Measurements from ENCODE around the gene HYCC2.
"Not testable (repeated sequence)": the region's sequence is repeated elsewhere in the genome, so short reads cannot be mapped to it uniquely, and the experiment has no call there.

The HYCC2 gene

GRCh38 chr2:201072201-201072530 lies 695 bp upstream of the HYCC2 start:
- DNase-seq (ENCODE audit: low spot score) = no peak

GRCh38 chr2:201070948-201071478 lies 458 bp downstream of the HYCC2 start:
- peak; percentile 16 for DNase-seq (ENCODE audit: low spot score)

- no peak for DNase-seq (ENCODE audit: low spot score)
These were observed 6.6 kb downstream of the HYCC2 start for GRCh38 chr2:201064797-201065329.

DNA sequence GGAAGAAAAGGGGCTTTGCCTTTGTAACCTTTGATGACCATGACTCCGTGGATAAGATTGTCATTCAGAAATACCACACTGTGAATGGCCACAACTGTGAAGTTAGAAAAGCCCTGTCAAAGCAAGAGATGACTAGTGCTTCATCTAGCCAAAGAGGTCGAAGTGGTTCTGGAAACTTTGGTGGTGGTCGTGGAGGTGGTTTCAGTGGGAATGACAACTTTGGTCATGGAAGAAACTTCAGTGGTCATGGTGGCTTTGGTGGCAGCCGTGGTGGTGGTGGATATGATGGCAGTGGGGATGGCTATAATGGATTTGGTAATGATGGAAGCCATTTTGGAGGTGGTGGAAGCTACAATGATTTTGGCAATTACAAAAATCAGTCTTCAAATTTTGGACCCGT lies 8.0 kb downstream of the HYCC2 start:
- DNase-seq (ENCODE audit: low spot score) = not testable (repeated sequence)

GRCh38 chr2:201059961-201060755 lies 11.3 kb downstream of the HYCC2 start:
- no peak for DNase-seq (ENCODE audit: low spot score)

DNA sequence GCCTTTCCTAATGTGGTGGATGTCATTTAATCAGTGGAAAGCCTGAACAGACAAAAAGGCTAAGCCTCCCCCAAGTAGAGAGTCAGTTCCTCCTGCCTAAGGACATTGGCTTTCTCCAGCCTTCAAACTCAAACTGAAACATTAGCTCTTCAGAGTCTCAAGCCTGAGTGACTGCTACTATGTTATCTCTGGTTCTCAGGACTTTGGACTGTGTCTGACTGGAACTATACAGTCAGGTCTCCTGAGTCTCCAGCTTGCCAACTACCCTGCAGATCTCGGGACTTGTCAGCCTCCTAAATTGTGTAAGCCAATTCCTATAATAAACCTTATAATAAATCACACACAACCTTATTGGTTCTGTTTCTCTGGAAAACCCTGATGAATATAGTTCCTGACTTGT lies 12.6 kb downstream of the HYCC2 start:
- DNase-seq (ENCODE audit: low spot score) = no peak

- no peak for DNase-seq (ENCODE audit: low spot score)
These were observed 13.7 kb downstream of the HYCC2 start for GRCh38 chr2:201057715-201058248.

- DNase-seq (ENCODE audit: low spot score) = no peak
These were observed 14.4 kb downstream of the HYCC2 start for GRCh38 chr2:201057087-201057521.

DNA sequence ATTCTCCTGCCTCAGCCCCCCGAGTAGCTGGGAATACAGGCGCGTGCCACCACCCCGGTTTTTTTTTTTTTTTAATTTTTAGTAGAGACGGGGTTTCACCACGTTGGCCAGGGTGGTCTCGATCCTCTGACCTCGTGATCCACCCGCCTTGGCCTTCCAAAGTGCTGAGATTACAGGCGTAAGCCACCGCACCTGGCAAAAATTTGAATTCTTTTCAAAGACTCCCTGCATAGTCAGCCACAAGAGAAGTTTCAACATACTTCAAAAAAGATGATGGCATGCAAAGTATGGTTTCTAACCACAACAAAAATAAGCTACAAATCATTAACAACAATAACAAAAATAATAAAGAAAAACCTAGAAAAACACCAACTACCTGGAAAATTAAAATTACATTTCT lies 22.0 kb downstream of the HYCC2 start:
- DNase-seq (ENCODE audit: low spot score) = no peak

DNA sequence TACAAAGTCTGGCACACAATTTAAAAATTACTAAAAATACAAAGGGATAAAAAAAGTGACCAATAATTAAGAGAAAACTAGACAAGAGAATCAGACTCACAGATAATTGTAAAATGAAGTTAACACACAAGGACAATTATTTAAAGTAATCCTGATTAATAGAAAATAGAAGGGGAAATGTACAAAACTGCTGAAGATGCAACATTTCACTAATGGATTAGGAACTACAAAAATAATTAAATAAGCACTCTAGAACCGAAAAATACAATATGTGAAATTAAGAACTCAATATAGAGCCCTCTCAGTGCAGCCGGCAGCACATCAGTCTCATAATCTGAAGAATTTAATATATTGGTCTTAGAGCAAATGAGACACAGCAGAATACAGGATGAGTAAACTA lies 24.6 kb downstream of the HYCC2 start:
- DNase-seq (ENCODE audit: low spot score) = no peak

DNA sequence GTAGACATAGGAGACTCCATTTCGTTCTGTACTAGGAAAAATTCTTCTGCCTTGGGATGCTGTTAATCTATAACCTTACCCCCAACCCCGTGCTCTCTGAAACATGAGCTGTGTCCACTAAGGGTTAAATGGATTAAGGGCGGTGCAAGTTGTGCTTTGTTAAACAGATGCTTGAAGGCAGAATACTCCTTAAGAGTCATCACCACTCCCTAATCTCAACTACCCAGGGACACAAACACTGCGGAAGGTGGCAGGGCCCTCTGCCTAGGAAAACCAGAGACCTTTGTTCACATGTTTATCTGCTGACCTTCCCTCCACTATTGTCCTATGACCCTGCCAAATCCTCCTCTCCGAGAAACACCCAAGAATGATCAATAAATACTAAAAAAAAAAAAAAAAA lies 28.4 kb downstream of the HYCC2 start:
- not testable (repeated sequence) for DNase-seq (ENCODE audit: low spot score)

DNA sequence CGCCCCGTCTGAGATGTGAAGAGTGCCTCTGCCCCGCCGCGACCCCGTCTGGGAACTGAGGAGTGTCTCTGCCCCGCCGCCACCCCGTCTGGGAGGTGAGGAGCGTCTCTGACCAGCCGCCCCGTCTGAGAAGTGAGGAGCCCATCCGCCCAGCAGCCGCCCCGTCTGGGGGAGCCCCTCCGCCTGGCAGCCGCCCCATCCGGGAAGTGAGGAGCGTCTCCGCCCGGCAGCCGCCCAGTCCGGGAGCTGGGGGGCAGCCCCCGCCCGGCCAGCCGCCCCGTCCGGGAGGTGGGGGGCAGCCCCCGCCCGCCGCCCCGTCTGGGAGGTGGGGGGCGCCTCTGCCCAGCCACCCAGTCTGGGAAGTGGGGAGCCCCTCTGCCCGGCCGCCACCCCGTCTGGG lies 29.0 kb downstream of the HYCC2 start:
- not testable (repeated sequence) for DNase-seq (ENCODE audit: low spot score)

DNA sequence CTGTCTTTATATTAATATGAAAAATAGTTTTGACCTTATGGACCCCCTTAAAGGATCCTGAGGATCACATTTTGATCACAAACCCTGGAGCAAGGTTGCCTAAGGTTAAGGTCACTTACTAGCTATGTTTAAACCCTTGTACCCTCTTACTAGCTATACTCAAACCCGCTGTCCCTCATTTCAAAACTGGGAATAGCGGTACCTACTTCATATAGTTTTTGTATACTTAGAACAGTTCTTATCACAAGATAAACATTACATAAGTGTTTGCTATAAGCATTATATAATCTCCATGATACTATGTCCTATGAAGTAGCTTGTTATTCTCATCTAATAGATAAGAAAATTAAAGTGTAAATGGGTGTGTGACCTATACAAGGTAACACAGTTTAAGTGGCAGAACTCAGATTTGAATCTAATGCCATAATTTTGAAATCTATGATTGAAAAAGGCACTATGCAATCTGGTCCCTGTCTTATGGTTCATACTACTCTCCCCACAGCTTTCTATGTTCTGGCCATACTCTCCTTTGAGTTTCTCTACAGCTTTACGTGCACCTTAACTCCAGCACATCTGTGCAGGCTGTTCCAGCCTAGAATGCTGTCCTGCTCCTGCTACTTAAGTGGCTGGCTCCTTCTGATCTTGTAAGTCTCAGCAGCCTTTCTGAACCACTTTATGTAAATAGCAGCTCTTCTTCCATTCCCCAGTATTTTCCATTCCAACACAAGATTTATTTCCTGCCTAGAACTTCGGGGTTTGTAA lies 30.4 kb downstream of the HYCC2 start:
- no peak for DNase-seq (ENCODE audit: low spot score)

DNA sequence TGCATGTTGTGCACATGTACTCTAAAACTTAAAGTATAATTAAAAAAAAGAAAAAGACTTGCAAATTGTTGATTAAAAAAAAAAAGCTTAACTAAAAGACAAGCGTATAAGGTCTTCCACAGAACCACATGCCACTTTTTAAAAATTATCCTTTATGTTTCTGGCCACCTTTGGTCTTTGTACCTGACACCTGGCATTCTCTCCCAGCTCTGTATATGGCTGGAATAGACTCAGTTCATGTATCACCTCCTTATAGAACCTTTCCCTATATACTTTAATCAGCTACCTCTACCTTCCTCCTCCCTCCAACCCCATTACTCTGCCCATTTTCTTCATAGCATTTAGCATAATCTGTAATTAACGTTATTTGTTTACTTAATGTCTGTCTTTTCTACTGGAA lies 32.6 kb downstream of the HYCC2 start:
- no peak for DNase-seq (ENCODE audit: low spot score)

DNA sequence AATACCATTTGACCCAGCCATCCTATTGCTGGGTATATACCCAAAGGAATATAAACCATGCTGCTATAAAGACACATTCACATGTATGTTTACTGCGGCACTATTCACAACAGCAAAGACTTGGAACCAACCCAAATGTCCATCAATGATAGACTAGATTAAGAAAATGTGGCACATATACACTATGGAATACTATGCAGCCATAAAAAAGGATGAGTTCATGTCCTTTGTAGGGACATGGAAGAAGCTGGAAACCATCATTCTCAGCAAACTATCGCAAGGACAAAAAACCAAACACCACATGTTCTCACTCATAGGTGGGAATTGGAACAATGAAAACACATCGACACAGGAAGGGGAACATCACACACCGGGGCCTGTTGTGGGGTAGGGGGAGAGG lies 33.1 kb downstream of the HYCC2 start:
- not testable (repeated sequence) for DNase-seq (ENCODE audit: low spot score)

- not testable (repeated sequence) for DNase-seq (ENCODE audit: low spot score)
These were observed 37.1 kb downstream of the HYCC2 start for GRCh38 chr2:201034355-201034754.

- DNase-seq (ENCODE audit: low spot score) = no peak
These were observed 47.0 kb downstream of the HYCC2 start for GRCh38 chr2:201024518-201024917.

DNA sequence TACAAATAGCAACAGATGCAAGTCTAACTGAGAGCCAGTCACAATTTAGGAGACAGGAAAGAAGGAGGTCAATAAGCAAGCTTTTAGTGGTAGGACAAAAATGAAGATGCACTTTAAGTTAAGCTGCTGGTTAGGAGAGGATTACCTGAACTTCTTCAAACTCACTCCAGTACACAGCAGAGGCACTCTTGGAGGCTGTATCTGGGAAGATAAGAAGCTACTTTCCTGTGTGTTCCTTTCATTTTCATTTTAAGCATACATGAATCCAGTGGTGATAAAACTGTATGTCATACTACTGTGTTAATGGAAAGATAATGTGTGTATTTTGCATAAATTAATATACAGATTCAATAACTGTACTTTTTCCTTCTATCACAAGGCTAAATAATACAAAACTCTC lies 49.6 kb downstream of the HYCC2 start:
- DNase-seq (ENCODE audit: low spot score) = no peak
